GM23338 (cell line): ENCODE data around the gene EPHB6. TPM values are rescaled to one million over a fixed set of nuclear protein-coding genes. Genes with fewer than 3 reads are reported as not detected.

Experiments used
- ATAC-seq: fragments of 200-7000 bp; cut with Tn5 transposase; 3 replicates; pipeline ENCODE4 v1.9.1; 2020
- DNase-seq: peaks from one replicate; pipeline ENCODE4 v3.0.0-alpha.2; 2015; ENCODE audit warnings: low spot score
- H2AFZ ChIP-seq: fragments of 200-600 bp; sonication (generic); 2 replicates; pipeline ENCODE4 v1.8.0; 2016; ENCODE audit warnings: antibody characterized with exemption, mild to moderate bottlenecking, moderate library complexity
- H3F3A ChIP-seq: fragments of 200-600 bp; sonication (generic); replicated peaks from 2 replicates; pipeline ENCODE4 v1.8.0; 2017; ENCODE audit warnings: antibody characterized with exemption, mixed run types, low read depth
- H3K27ac ChIP-seq: fragments of 200-600 bp; sonication (generic); 2 replicates; pipeline ENCODE4 v1.6.1; 2016; ENCODE audit warnings: low read depth
- H3K27me3 ChIP-seq: fragments of 200-600 bp; sonication (generic); 2 replicates; pipeline ENCODE4 v1.8.0; 2016; ENCODE audit warnings: mild to moderate bottlenecking, mixed run types, moderate library complexity; ENCODE audit not compliant: insufficient read depth
- H3K36me3 ChIP-seq: fragments of 200-600 bp; sonication (generic); 2 replicates; pipeline ENCODE4 v1.8.0; 2016; ENCODE audit warnings: mild to moderate bottlenecking; ENCODE audit not compliant: insufficient read depth
- H3K4me1 ChIP-seq: fragments of 200-600 bp; sonication (generic); 2 replicates; pipeline ENCODE4 v1.8.0; 2016; ENCODE audit warnings: mild to moderate bottlenecking, moderate library complexity; ENCODE audit not compliant: insufficient read depth
- H3K4me2 ChIP-seq: fragments of 200-600 bp; sonication (generic); 2 replicates; pipeline ENCODE4 v1.7.1; 2017; ENCODE audit warnings: mixed run types
- H3K4me3 ChIP-seq: fragments of 200-600 bp; sonication (generic); 2 replicates; pipeline ENCODE4 v1.6.1; 2016; ENCODE audit warnings: mixed run types
- H3K79me2 ChIP-seq: fragments of 200-600 bp; sonication (generic); replicated peaks from 2 replicates; pipeline ENCODE4 v1.8.0; 2017; ENCODE audit warnings: mild to moderate bottlenecking; ENCODE audit not compliant: insufficient read depth
- H3K9me2 ChIP-seq: fragments of 200-600 bp; sonication (generic); 2 replicates; pipeline ENCODE4 v1.8.0; 2017; ENCODE audit not compliant: insufficient read depth
- H4K20me1 ChIP-seq: fragments of 200-600 bp; sonication (generic); replicated peaks from 2 replicates; pipeline ENCODE4 v1.8.0; 2017; ENCODE audit warnings: mild to moderate bottlenecking; ENCODE audit not compliant: insufficient read depth
- H3K27ac Mint-ChIP-seq: 2 replicates; pipeline ENCODE4 v1.8.0; 2020; ENCODE audit warnings: inconsistent platforms, mild to moderate bottlenecking, moderate library complexity, mixed read lengths
- H3K27me3 Mint-ChIP-seq: 3 replicates; pipeline ENCODE4 v1.8.0; 2022; ENCODE audit warnings: low read depth, mild to moderate bottlenecking, moderate library complexity, mixed read lengths, inconsistent platforms; ENCODE audit not compliant: insufficient read depth, poor library complexity
- H3K36me3 Mint-ChIP-seq: 3 replicates; pipeline ENCODE4 v1.8.0; 2021; ENCODE audit warnings: low read depth, mild to moderate bottlenecking, inconsistent platforms, moderate library complexity, mixed read lengths
- H3K4me1 Mint-ChIP-seq: 3 replicates; pipeline ENCODE4 v1.8.0; 2020; ENCODE audit warnings: mild to moderate bottlenecking, inconsistent platforms, mixed read lengths
- H3K4me3 Mint-ChIP-seq: 3 replicates; pipeline ENCODE4 v1.8.0; 2021; ENCODE audit warnings: moderate library complexity, mild to moderate bottlenecking, inconsistent platforms, mixed read lengths
- H3K9me3 Mint-ChIP-seq: 3 replicates; pipeline ENCODE4 v1.8.0; 2020; ENCODE audit warnings: moderate library complexity, mild to moderate bottlenecking, inconsistent platforms, mixed read lengths
- CREB1 ChIP-seq: fragments of 250-450 bp; sonication (Bioruptor Pico); IDR thresholded peaks from 2 replicates; pipeline ENCODE4 v1.5.0; 2020; ENCODE audit warnings: low read depth, mild to moderate bottlenecking, moderate library complexity
- CTCF ChIP-seq, 2 experiments: fragments of 200-600 bp in 1 of 2; sonication (generic) in 1 of 2; conservative IDR thresholded peaks; 2 replicates each; pipeline versions ENCODE4 v1.5.1 to v1.6.1; 2016 to 2017; ENCODE audit warnings: antibody characterized with exemption in 2 of 2, low read depth in 2 of 2, mild to moderate bottlenecking in 2 of 2, moderate library complexity in 1 of 2
- ETS1 ChIP-seq: IDR thresholded peaks from 2 replicates; pipeline ENCODE4 v1.6.1; 2016; ENCODE audit warnings: antibody characterized with exemption
- EZH2 ChIP-seq: fragments of 200-600 bp; sonication (generic); IDR thresholded peaks from one replicate; pipeline ENCODE4 v1.8.0; 2017; ENCODE audit warnings: antibody characterized with exemption, mild to moderate bottlenecking, low read depth; ENCODE audit not compliant: unreplicated experiment
- EZH2phosphoT487 ChIP-seq: fragments of 200-600 bp; sonication (generic); IDR thresholded peaks from one replicate; pipeline ENCODE4 v1.8.1; 2018; ENCODE audit warnings: antibody characterized with exemption; ENCODE audit not compliant: unreplicated experiment
- NANOG ChIP-seq: IDR thresholded peaks from 2 replicates; pipeline ENCODE4 v1.6.1; 2016; ENCODE audit warnings: antibody characterized with exemption, borderline replicate concordance
- POLR2AphosphoS5 ChIP-seq: IDR thresholded peaks from 2 replicates; pipeline ENCODE4 v1.6.1; 2016; ENCODE audit warnings: antibody characterized with exemption, low read depth
- REST ChIP-seq: IDR thresholded peaks from one replicate; pipeline ENCODE4 v1.6.1; 2018; ENCODE audit warnings: antibody characterized with exemption; ENCODE audit not compliant: unreplicated experiment
- STAT1 ChIP-seq: IDR thresholded peaks from one replicate; pipeline ENCODE4 v1.6.1; 2016; ENCODE audit warnings: antibody characterized with exemption; ENCODE audit not compliant: unreplicated experiment
- polyA plus RNA-seq: library from polyadenylated mRNA; unstranded; fragments of >200 nt; fragmentation: Nextera tagmentation; extraction: Ambion mirVana; gene quantifications from 2 replicates; pipeline ENCODE4 v1.2.1, GENCODE V29; 2016
- total RNA-seq: library from RNA; depleted of rRNA; stranded (reverse); fragments of >200 nt; shearing (Covaris generic); gene quantifications from 2 replicates; pipeline ENCODE4 v1.2.3, GENCODE V29; 2014

The EPHB6 gene
- total and polyA plus RNA-seq, 2 experiments from 2014 or later, result 20.8 to 27.5 TPM

- Mint-ChIP-seq H3K4me1 (peaks cover 60% of the 10 kb centered on the region), H3K27ac (no peak overlapping the region), H3K27me3 (peaks cover 18% of the 10 kb centered on the region), H3K9me3 (no peaks in the 10 kb centered on the region; the same call in 2 of the 3 replicates), H3K36me3 (peaks cover 7% of the 10 kb centered on the region; the same call in 2 of the 3 replicates), H3K4me3 (no peak overlapping the region)
- peaks cover 45% of the 10 kb centered on the region for H3K4me1 ChIP-seq
- H3K4me2 ChIP-seq, result no peak overlapping the region
- H3K9me2 ChIP-seq, result no peaks in the 10 kb centered on the region
- ATAC-seq (no peak), DNase-seq (no peak)
- no peaks in the 10 kb centered on the region for H3K27me3 ChIP-seq
- H3K4me3 ChIP-seq, result no peak overlapping the region
- no peaks in the 10 kb centered on the region for H3F3A ChIP-seq
- no peak for TF ChIP-seq NANOG
- H4K20me1 ChIP-seq, result no peaks in the 10 kb centered on the region
- H3K79me2 ChIP-seq, result no peaks in the 10 kb centered on the region
- H3K36me3 ChIP-seq, result no peaks in the 10 kb centered on the region
- no peak overlapping the region for H3K27ac ChIP-seq
- H2AFZ ChIP-seq, result no peak overlapping the region
Measured at GRCh38 chr7:142808802-142809583, 45.9 kb upstream of the EPHB6 start.

GRCh38 chr7:142809671-142810070 is 45.2 kb upstream of the EPHB6 start:
- Mint-ChIP-seq H3K27me3 (peaks cover 13% of the 10 kb centered on the region), H3K4me1 (peaks cover 59% of the 10 kb centered on the region), H3K4me3 (no peak overlapping the region), H3K9me3 (no peaks in the 10 kb centered on the region; the same call in 2 of the 3 replicates), H3K36me3 (peaks cover 1% of the 10 kb centered on the region; the same call in 1 of the 3 replicates), H3K27ac (no peak overlapping the region)
- Histone ChIP-seq H3K79me2 (no peaks in the 10 kb centered on the region), H3F3A (no peaks in the 10 kb centered on the region), H3K9me2 (no peaks in the 10 kb centered on the region), H3K27me3 (no peaks in the 10 kb centered on the region), H3K4me2 (no peak overlapping the region), H3K27ac (no peak overlapping the region), H4K20me1 (no peaks in the 10 kb centered on the region), H3K4me3 (no peak overlapping the region), H3K4me1 (peaks cover 45% of the 10 kb centered on the region), H2AFZ (no peak overlapping the region), H3K36me3 (no peaks in the 10 kb centered on the region)
- TF ChIP-seq EZH2, result no peak
- no peak for TF ChIP-seq EZH2phosphoT487
- no peak for TF ChIP-seq CREB1 (CRISPR knock-in tag)
- TF ChIP-seq POLR2AphosphoS5, result no peak
- no peak for TF ChIP-seq STAT1
- ATAC-seq (no peak), DNase-seq (no peak)

GRCh38 chr7:142811154-142811737 is 43.6 kb upstream of the EPHB6 start:
- Histone ChIP-seq H3K9me2 (no peaks in the 10 kb centered on the region), H3K27ac (no peak overlapping the region), H3K79me2 (no peaks in the 10 kb centered on the region), H3K4me1 (peaks cover 50% of the 10 kb centered on the region), H3K27me3 (no peaks in the 10 kb centered on the region), H2AFZ (no peak overlapping the region), H3K36me3 (no peaks in the 10 kb centered on the region), H3K4me3 (no peak overlapping the region), H4K20me1 (no peaks in the 10 kb centered on the region), H3F3A (no peaks in the 10 kb centered on the region), H3K4me2 (no peak overlapping the region)
- peak; percentile 55 for ATAC-seq
- H3K36me3 Mint-ChIP-seq, result no peaks in the 10 kb centered on the region
- peak; percentile 93 for DNase-seq
- TF ChIP-seq STAT1, result no peak
- peak; percentile 77 to 86 for TF ChIP-seq CTCF (conservative IDR thresholded peaks at IDR 0.05; ENCODE audit: low read depth in 2 of 2)
- no peak for TF ChIP-seq EZH2
- no peak for TF ChIP-seq NANOG
- TF ChIP-seq EZH2phosphoT487, result no peak
- no peak for TF ChIP-seq REST
- TF ChIP-seq ETS1, result no peak
- no peak for TF ChIP-seq POLR2AphosphoS5
- H3K4me1 Mint-ChIP-seq, result peaks cover 59% of the 10 kb centered on the region
- H3K27me3 Mint-ChIP-seq, result peaks cover 10% of the 10 kb centered on the region
- H3K4me3 Mint-ChIP-seq, result no peak overlapping the region
- no peak overlapping the region for H3K27ac Mint-ChIP-seq
- no peaks in the 10 kb centered on the region for H3K9me3 Mint-ChIP-seq
